K562 (cell line): ENCODE results near the gene POLR3K. TPM values are rescaled to one million over a fixed set of nuclear protein-coding genes. Genes with fewer than 3 reads are reported as not detected.
A peak's percentile ranks its signal among the peaks of the same experiment; 100 is the strongest.

Source experiments
- ARID4B ChIP-seq: sonication (generic); formaldehyde crosslinking; IDR thresholded peaks from 2 replicates; pipeline ENCODE4 v1.8.0; 2022; ENCODE audit warnings: mild to moderate bottlenecking, missing genetic modification reagents
- CC2D1A ChIP-seq: fragments of 450-650 bp; IDR thresholded peaks from 2 replicates; pipeline ENCODE4 v1.6.1; 2017; ENCODE audit warnings: mild to moderate bottlenecking
- DACH1 ChIP-seq: fragments of 450-650 bp; IDR thresholded peaks from 2 replicates; pipeline ENCODE4 v1.6.1; 2018; ENCODE audit not compliant: partially characterized antibody
- E2F6 ChIP-seq, 2 experiments: IDR thresholded peaks; 2 replicates each; pipeline ENCODE4 v1.6.1; 2011; ENCODE audit warnings: borderline replicate concordance in 1 of 2, control low read depth in 1 of 2, low read depth in 1 of 2, low read length in 1 of 2, mild to moderate bottlenecking in 1 of 2, mixed read lengths in 1 of 2, moderate library complexity in 1 of 2; ENCODE audit not compliant: insufficient read depth in 1 of 2, insufficient read length in 1 of 2, poor library complexity in 1 of 2, severe bottlenecking in 1 of 2; ENCODE audit errors: extremely low read depth in 1 of 2
- ETV5 ChIP-seq: sonication (generic); formaldehyde crosslinking; IDR thresholded peaks from 2 replicates; pipeline ENCODE4 v1.4.0; 2020; ENCODE audit warnings: low read depth, mild to moderate bottlenecking, missing genetic modification reagents
- FOSL1 ChIP-seq: fragments of 200-800 bp; sonication (Bioruptor generic); conservative IDR thresholded peaks from 2 replicates; pipeline ENCODE4 v1.6.1; 2016; ENCODE audit warnings: missing genetic modification characterization, missing compliant biosample characterization
- JUND ChIP-seq, 2 experiments: IDR thresholded peaks; 2 replicates in 1 of 2; 3 replicates in 1 of 2; pipeline ENCODE4 v1.6.1; 2011; ENCODE audit warnings: borderline replicate concordance in 2 of 2, low read depth in 2 of 2, low read length in 2 of 2, improper control_type of control experiment in 1 of 2, missing biosample characterization in 1 of 2, missing genetic modification characterization in 1 of 2, missing genetic modification reagents in 1 of 2
- KAT7 ChIP-seq: sonication (generic); formaldehyde crosslinking; IDR thresholded peaks from 2 replicates; pipeline ENCODE4 v1.8.0; 2022; ENCODE audit warnings: missing genetic modification reagents, mild to moderate bottlenecking, borderline replicate concordance
- KLF13 ChIP-seq: fragments of 450-650 bp; IDR thresholded peaks from 2 replicates; pipeline ENCODE4 v1.6.1; 2016; ENCODE audit warnings: missing genetic modification characterization, low read depth, mild to moderate bottlenecking, missing compliant biosample characterization, moderate library complexity, borderline replicate concordance
- MCM3 ChIP-seq: fragments of 450-650 bp; IDR thresholded peaks from 2 replicates; pipeline ENCODE4 v1.6.1; 2016
- MITF ChIP-seq: IDR thresholded peaks from 2 replicates; pipeline ENCODE4 v1.6.1; 2014; ENCODE audit warnings: antibody characterized with exemption
- POLR2G ChIP-seq: fragments of 200-400 bp; formaldehyde crosslinking; IDR thresholded peaks from 2 replicates; pipeline ENCODE4 v1.6.1; 2017; ENCODE audit warnings: low read depth, mild to moderate bottlenecking, antibody characterized with exemption, low read length, moderate library complexity
- RB1 ChIP-seq: fragments of 450-650 bp; IDR thresholded peaks from 2 replicates; pipeline ENCODE4 v1.6.1; 2017; ENCODE audit warnings: low read depth, mild to moderate bottlenecking
- RCOR1 ChIP-seq, 2 experiments: IDR thresholded peaks; 2 replicates each; pipeline ENCODE4 v1.6.1; 2012; ENCODE audit warnings: low read depth in 2 of 2, low read length in 2 of 2, borderline replicate concordance in 1 of 2, improper control_type of control experiment in 1 of 2
- SMAD1 ChIP-seq: fragments of 150-350 bp; IDR thresholded peaks from 2 replicates; pipeline ENCODE4 v1.6.1; 2014; ENCODE audit warnings: low read length, low read depth; ENCODE audit not compliant: partially characterized antibody
- ZBTB34 ChIP-seq: fragments of 250-450 bp; sonication (Bioruptor Pico); IDR thresholded peaks from 2 replicates; pipeline ENCODE4 v1.8.0; 2021; ENCODE audit warnings: mild to moderate bottlenecking, moderate library complexity
- ZKSCAN1 ChIP-seq: fragments of 150-350 bp; IDR thresholded peaks from 2 replicates; pipeline ENCODE4 v1.6.1; 2016; ENCODE audit warnings: low read depth, low read length
- ZNF696 ChIP-seq: fragments of 250-450 bp; sonication (Bioruptor Pico); conservative IDR thresholded peaks from 2 replicates; pipeline ENCODE4 v1.4.0; 2020; ENCODE audit warnings: mild to moderate bottlenecking, moderate library complexity
- ZNF707 ChIP-seq: fragments of 250-450 bp; sonication (Bioruptor Pico); conservative IDR thresholded peaks from 2 replicates; pipeline ENCODE4 v1.8.0; 2022; ENCODE audit warnings: inconsistent platforms, mild to moderate bottlenecking, moderate library complexity
- ZNF785 ChIP-seq: fragments of 250-450 bp; sonication (Bioruptor Pico); IDR thresholded peaks from 2 replicates; pipeline ENCODE4 v1.4.0; 2020; ENCODE audit warnings: mild to moderate bottlenecking
- polyA plus RNA-seq, 8 experiments: library from polyadenylated mRNA; depleted of rRNA in 4 of 8; stranded (reverse) in 5 of 8; unstranded in 3 of 8; fragments of >200 nt; fragmentation: Nextera tagmentation in 2 of 8; fragmentation: Illumina TruSeq in 1 of 8; extraction: Ambion mirVana in 2 of 8; extraction: Trizol in 1 of 8; gene quantifications; 2 replicates each; pipeline versions ENCODE4 v1.2.1 to v1.2.3, GENCODE V29; 2011 to 2014; ENCODE audit warnings: inconsistent platforms in 1 of 8, missing spikeins in 1 of 8
- total RNA-seq, 7 experiments: library from RNA; depleted of rRNA in 6 of 7; stranded (reverse); fragments of >200 nt in 6 of 7; fragmentation: Illumina TruSeq in 2 of 7; extraction: Trizol in 2 of 7; gene quantifications; 2 replicates each; pipeline versions ENCODE4 v1.2.1 to v1.2.3, GENCODE V29; 2011 to 2021; ENCODE audit warnings: low replicate concordance in 1 of 7

Gene POLR3K
- total and polyA plus RNA-seq, 9 of the 15 experiments (the other 6 are each of a cell fraction or from before 2014, with no cell fraction given) = 42.1 to 315 (median 86.7) TPM

- peak; percentile 91; the same call in 1 of the 2 replicates for TF ChIP-seq ARID4B (CRISPR knock-in tag)
- peak; percentile 71; the same call in 1 of the 2 replicates for TF ChIP-seq KAT7
- TF ChIP-seq RCOR1 (IDR thresholded peaks at IDR 0.05; ENCODE audit: borderline replicate concordance in 1 of 2, low read depth in 2 of 2, low read length in 2 of 2) = peak; percentile 28 to 90; a peak in 3 of 4 replicates
- TF ChIP-seq ZNF707 (CRISPR knock-in tag) = no peak
- TF ChIP-seq MCM3 = no peak
- peak; percentile 67 for TF ChIP-seq POLR2G
- TF ChIP-seq FOSL1 = peak; percentile 43; the same call in 1 of the 2 replicates
- peak; percentile 63 for TF ChIP-seq ZKSCAN1
- no peak for TF ChIP-seq ZNF785 (CRISPR knock-in tag)
- TF ChIP-seq KLF13 (tag) = peak; percentile 95
- no peak for TF ChIP-seq ZBTB34 (CRISPR knock-in tag)
- no peak for TF ChIP-seq ZNF696 (CRISPR knock-in tag)
- TF ChIP-seq SMAD1 = peak; percentile 46
- TF ChIP-seq JUND (IDR thresholded peaks at IDR 0.05; ENCODE audit: borderline replicate concordance, low read depth, low read length) = peak; percentile 75
- peak; percentile 25; the same call in 1 of the 3 replicates for TF ChIP-seq JUND (tag; IDR thresholded peaks at IDR 0.05; ENCODE audit: borderline replicate concordance, low read depth, low read length)
- TF ChIP-seq RB1 = peak; percentile 98
- no peak; the same call in 1 of the 2 replicates for TF ChIP-seq CC2D1A
- peak; percentile 72 for TF ChIP-seq MITF
- TF ChIP-seq ETV5 (CRISPR knock-in tag) = no peak
- peak; percentile 96 for TF ChIP-seq DACH1
- peak; percentile 68 to 74 for TF ChIP-seq E2F6 (IDR thresholded peaks at IDR 0.05; ENCODE audit: borderline replicate concordance in 1 of 2, extremely low read depth in 1 of 2, insufficient read depth in 1 of 2, insufficient read length in 1 of 2, low read depth in 1 of 2, low read length in 1 of 2, poor library complexity in 1 of 2, severe bottlenecking in 1 of 2)
Observed at GRCh38 chr16:96935-97381, 43.5 kb upstream of the POLR3K start (continued).
